Glomerular visceral epithelial cell (primary cell): ENCODE data around the gene NCKAP5.

Experiments
- DNase-seq: peaks from one replicate; pipeline ENCODE4 v3.0.0-alpha.2; 2016; ENCODE audit errors: extremely low spot score

Gene NCKAP5

GRCh38 chr2:133574186-133574585 lies 5.9 kb upstream of the NCKAP5 start:
- DNase-seq: no peak

GRCh38 chr2:133573491-133574162 lies 5.4 kb upstream of the NCKAP5 start:
- DNase-seq: no peak

GRCh38 chr2:133571249-133571648 lies 3.0 kb upstream of the NCKAP5 start:
- DNase-seq: no peak

DNA sequence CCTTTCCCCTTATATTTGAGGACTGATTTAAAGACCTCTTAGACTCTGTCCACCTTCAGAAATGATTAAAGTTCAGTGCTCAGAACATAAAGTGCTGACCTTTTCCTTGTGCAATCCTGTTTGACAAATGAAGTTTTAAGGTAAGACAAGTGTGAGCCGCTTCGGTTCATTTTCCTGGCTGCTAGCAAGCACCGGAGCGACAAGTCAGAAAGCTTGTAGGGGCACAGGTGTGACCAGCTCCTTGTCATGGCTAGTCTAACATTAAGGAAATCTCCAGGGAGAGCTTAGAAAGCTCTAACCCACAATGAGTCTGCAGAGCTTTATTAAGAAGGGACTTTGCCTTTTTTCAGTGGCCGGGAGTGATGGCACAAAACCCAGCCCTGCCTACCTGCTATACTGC lies 2.3 kb upstream of the NCKAP5 start:
- no peak for DNase-seq

- DNase-seq: peak; percentile 25
Measured at GRCh38 chr2:133569286-133569830, 1.1 kb upstream of the NCKAP5 start.

GRCh38 chr2:133568598-133568997 lies 335 bp upstream of the NCKAP5 start:
- no peak for DNase-seq

DNA sequence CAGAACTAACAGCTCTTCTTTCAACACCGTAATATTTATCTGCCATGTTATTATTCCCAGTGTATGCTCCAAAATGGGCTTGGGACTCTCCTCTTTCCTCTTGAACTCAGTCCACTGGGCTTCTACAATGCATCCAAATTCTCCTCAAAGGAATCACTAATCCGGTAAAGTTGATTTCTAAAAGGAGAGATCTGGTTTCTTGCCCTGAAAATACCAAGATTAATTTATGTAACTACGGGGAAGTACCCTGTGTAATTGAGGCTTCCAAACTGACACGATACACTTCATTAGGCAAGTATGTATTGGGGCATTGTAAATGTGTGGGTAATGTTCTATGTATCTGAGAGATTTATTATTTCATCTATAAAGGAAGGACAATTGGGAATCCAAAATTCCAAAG lies 5.7 kb downstream of the NCKAP5 start:
- DNase-seq: no peak

DNA sequence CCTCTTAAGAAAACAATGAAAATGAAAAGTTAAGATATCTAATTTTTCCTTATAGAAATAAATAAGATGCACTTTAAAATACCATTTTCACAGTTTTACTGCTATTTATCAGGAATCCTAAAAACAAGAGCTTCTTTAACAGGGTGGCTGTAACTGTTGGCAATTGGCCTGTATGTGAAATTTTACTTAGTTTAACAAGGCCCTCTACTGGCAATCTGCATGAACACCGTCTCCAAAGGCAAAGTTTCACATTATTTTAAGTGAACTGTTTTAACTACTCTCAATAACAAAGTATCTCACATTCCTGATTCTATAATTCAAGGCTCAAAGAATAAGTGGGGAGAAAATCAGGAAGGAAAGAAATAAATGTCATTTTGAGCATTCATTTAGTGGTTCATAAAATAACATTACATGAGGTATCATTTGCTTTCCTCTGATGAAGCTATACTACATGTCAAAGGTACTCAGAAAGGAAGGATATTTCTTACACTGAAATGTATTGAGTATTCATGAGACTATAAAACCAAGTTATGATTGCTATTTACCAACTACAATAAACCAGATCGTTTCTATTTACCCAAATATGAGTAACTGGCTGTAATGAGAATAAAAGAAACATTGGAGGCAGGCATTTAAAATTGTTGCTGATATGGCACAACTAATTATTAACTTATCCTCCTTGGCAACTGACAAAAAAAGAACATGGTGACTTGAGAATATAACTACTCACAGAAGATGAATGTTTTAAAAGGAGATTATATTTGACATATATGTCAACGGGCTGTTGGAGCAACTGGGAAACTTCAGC lies 7.0 kb downstream of the NCKAP5 start:
- peak; percentile 67 for DNase-seq

- DNase-seq: no peak
Measured at GRCh38 chr2:133557614-133558013, 10.6 kb downstream of the NCKAP5 start.

DNA sequence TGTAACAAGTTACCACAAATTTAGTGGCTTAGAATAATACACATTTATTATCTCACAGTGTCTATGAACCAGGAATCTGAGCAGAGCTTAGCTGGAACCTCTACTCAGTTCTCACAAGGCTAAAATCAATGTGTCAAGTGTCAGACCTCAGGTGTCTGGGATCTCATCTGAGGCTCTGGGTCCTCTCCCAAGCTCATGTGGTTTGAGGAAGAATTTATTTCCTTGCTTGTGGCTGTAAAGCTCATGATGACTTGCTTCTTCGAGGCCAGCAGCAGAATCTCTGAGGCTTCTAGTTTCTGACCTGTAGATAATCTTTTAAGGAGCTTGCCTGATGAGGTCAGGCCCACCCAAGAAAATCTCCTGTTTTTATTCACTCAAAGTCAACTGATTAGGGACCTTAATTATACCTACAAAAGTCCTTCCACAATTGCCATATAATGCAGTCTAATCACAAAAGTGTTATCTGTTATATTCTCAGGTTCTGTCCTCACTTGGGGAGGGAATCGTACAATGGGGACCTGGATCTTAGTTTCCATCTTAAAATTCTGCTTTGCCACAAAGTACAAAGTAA lies 14.3 kb downstream of the NCKAP5 start:
- DNase-seq: no peak

- no peak for DNase-seq
Measured at GRCh38 chr2:133553251-133553650, 15.0 kb downstream of the NCKAP5 start.

- DNase-seq: no peak
Measured at GRCh38 chr2:133552821-133553220, 15.4 kb downstream of the NCKAP5 start.

DNA sequence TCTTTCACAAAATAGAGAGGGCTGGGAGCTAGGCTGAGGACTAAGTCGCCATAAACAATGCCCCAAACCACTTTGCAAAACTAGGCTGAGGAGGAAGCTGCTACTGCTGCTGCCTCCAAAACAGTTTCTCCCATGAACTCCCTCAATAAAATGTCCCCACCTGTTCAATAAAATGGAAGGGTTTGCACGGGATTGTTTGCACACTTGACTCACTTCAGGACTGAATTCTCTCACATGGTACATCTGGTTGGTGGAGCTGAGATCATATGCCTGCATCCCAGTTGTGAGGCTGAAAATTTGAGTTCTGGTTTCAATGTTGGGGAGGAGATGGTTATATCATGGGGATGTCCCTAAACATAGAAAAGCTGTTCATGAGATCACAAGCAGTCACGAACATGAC lies 26.5 kb downstream of the NCKAP5 start:
- DNase-seq: no peak

GRCh38 chr2:133541376-133541775 lies 26.9 kb downstream of the NCKAP5 start:
- no peak for DNase-seq

GRCh38 chr2:133532919-133533318 lies 35.3 kb downstream of the NCKAP5 start:
- peak; percentile 47 for DNase-seq

- DNase-seq: no peak
Measured at GRCh38 chr2:133531382-133531781, 36.9 kb downstream of the NCKAP5 start.

- no peak for DNase-seq
Measured at GRCh38 chr2:133530645-133531044, 37.6 kb downstream of the NCKAP5 start.

DNA sequence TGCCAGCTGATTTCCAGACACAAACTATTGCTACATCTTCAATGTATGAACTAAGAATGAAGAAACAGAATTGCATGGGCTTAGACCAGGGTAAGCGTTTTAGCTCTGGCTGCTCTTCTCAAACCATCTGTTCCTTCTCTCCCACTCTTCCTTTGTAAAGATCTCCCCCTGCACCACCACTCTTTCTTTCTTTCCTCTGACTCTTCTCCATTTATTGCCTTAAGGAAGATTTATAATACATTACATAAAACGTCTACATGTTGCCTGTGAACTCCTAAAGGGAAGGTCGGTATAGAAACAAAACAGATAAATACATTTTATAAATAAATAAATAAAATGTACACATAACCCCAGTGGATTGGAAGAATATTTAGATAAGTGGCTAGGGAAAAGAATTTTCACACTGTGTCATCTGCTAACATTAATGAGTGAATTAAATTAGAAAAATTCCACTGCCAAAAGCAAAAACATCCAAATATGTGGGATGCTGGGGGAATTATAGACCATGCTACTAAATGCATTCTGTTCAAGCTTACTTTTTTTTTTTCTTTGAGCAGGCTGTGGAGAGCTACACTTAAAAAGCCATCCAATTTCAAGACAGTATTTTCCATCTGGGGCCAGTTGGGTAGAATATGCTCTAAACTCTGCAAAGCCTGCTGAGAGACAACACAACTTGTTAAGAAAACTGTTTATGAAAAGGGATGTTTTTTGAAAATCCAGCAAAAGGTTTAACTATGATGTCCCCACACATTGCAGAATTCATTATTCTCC lies 41.5 kb downstream of the NCKAP5 start:
- no peak for DNase-seq

GRCh38 chr2:133525613-133526529 lies 42.4 kb downstream of the NCKAP5 start:
- no peak for DNase-seq

DNA sequence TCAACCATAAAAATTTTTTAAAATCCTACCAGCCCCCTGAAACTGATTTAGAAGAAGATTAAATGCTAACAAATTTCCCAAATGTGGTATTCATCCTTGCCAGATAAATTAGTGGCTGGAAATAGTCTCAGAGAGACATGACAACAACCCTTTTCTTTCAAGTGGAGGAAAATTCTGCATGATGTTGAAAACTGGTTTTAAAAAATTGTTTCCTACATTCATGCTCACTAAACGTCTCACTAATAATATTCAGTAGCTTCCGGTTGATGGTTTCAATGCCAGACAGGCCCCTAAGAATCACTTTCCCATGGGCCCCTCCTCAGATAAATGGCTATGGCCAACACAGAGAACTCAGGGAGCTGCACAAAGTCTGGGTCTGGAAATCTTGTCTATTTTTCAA lies 43.2 kb downstream of the NCKAP5 start:
- DNase-seq: no peak

- no peak for DNase-seq
Measured at GRCh38 chr2:133523406-133523805, 44.9 kb downstream of the NCKAP5 start.
